HG02588 (cell line): ENCODE data around the gene IMMP2L.

ENCODE experiments used
- ATAC-seq: cut with Tn5 transposase; IDR thresholded peaks from one replicate; pipeline ENCODE4 v1.9.1; 2021; ENCODE audit warnings: mild to moderate bottlenecking, moderate library complexity; ENCODE audit not compliant: unreplicated experiment

The IMMP2L gene

GRCh38 chr7:111057066-111057465, 505.2 kb downstream of the IMMP2L start:
- ATAC-seq: no peak

DNA sequence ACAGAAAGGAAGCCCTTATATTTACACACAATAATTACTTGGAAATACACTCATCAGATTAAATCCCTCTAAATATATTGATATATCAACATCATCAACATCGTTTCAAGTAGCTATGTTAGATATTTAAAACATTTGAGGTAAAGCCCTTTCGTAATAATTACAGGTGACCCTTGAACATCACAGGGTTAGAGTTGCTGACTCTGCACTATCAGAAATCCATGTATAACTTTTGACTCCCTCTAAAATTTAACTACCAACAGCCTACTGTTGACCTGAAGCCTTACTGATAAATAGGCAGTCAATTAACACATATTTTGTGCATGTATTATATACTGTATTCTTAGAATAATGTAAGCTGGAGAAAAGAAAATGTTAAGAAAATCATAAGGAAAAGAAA, 505.9 kb downstream of the IMMP2L start:
- ATAC-seq: no peak

GRCh38 chr7:111053035-111053434, 509.3 kb downstream of the IMMP2L start:
- ATAC-seq: no peak

GRCh38 chr7:111051832-111052231, 510.5 kb downstream of the IMMP2L start:
- ATAC-seq: no peak

DNA sequence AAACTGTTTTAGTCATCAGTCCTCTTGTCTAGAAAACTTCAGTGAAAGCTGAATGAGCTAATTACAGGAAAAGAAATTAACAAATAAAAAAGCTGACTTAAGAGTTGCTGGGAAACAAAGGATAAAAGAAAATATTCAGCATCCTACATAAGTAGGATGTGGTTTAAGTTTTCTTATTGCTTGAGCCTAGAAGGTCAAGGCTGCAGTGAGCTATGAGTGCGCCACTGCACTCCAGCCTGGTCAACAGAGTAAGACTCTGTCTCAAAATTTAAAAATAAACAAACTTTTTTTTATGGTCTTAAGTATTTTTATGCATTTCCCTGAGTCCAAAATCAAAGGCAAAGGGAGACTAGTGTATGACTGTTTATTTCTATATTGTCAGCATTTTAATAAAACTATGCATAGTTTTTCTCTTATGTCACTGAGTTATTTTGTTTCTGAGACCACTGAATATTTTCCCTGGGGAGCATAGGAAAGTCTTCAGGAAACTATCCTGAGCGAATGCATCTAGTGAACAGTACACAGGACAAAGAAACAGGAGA, 511.3 kb downstream of the IMMP2L start:
- no peak for ATAC-seq

DNA sequence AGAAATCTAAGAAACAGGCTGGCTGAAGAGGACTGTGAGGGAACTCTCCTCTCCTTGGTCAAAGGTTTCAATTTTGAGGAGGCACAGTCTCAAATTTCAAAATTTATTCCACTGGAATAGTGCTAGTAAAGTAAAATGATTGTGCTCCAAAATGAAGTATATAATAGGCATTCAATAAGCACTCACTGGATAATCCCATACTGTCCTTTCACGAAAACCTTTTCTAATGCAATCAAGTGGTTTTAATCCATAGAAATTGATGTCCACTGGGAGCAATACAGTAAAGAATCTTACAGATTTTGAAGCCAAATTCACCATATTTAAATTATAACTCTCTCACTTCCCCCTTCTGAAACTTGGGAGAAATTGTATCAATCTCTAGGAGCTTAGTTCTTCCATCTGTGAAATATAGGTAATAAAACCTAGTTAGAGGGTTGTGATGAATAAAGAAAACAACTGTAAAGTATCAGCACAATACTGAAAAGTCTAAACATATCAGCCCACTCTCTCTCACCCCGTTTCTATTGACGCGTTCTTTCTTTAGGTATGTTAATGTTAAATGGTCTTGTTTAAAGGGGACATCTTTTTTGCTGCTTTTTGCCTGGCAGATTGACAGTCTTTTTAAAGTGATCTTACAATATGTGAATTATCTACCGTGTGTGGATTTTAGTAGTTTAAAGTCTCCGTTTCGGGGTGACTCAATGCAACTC, 512.2 kb downstream of the IMMP2L start:
- no peak for ATAC-seq

GRCh38 chr7:111047595-111047994, 514.7 kb downstream of the IMMP2L start:
- no peak for ATAC-seq

GRCh38 chr7:111045449-111045848, 516.8 kb downstream of the IMMP2L start:
- ATAC-seq: no peak

GRCh38 chr7:111043561-111043960, 518.7 kb downstream of the IMMP2L start:
- ATAC-seq: peak; percentile 75

GRCh38 chr7:111042842-111043241, 519.5 kb downstream of the IMMP2L start:
- ATAC-seq: no peak

DNA sequence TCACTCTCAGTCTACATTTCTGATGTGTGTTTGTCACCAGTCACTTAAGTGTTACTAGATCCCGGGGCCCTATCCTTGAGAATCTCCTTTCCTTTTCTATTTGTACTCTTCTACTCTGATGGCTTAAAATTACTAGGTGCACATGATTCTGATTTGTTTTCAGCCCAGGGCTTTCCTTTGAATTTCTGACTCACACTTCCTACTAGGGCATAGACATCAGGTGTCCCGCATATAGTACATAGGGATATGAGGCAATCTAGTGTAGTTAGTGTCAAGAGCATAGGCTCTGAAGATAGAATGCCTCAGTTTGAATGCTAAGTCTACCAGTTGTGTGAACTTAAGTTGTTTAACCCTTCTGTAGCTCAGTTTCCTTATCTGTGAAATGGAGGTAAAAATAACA, 520.7 kb downstream of the IMMP2L start:
- no peak for ATAC-seq

DNA sequence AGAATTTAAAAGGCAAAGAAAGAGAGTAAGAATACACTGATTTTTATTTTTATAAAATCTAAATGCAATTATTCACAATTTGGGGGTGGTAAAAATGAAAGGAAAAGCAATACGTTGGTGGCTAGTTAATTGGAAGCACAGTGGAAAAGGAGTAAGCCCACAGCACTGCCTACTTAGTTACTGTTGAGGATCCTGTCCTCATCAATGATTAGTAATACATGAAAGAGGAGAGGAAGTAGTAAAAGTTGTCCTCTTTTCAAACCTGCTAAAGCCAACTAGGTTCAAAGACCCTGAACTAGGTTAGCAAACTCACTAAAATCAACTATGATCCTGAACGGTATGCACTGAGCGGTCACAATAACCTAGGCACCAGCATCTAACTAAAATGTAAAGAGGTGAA, 524.1 kb downstream of the IMMP2L start:
- ATAC-seq: no peak

- ATAC-seq: no peak
Measured at GRCh38 chr7:111031916-111032315, 530.4 kb downstream of the IMMP2L start.

GRCh38 chr7:111030336-111030735, 532.0 kb downstream of the IMMP2L start:
- ATAC-seq: no peak

DNA sequence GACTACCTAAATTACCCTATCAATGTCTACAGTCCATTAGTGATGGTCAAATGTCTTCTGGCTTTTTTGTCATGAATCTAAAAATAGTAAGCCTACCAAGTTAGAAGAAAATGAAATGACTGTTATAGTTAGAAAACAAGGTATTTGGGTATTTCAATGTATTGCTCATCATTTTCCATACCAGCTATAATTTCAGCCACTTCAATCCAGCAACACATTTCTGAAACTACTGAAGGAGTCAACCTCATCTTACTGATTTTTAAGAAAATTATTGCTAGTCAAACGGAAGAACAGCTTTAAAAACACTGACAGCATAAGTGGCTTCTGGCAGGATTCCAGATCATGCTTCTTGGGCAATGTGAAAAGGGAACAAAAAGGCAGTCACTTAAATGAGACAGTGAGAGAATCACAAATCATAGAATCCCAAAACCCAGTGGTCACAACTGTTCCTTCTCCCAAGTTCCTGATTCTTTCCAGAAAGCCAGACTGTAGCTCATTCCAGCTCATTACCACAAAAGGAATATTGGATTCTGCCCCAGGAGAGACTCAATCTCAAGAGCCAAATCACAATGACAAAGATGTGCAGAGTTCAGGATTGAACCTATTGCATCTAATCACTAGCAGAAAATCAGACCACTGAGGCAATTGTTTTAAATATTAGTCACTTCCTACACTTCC, 532.6 kb downstream of the IMMP2L start:
- peak; percentile 51 for ATAC-seq

DNA sequence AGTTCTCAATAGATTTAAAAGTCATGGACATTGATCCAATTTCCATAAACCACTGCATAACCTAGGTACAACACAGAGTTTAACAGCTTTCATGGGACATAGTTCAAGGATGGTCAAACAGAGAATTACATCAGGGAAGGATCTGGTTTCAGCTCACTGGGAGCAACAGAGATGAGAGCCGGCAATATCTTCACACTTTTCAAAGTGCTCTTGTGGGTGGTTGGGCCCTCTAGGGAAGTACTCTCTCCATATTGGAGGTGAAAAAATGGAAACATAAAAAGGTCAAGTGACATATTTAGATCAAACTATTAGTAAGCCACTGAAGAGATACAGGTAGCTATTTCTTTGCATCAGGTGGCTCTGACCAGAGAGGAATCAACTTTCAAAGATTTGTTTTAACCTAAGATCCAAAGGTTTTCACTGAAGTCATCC, 533.1 kb downstream of the IMMP2L start:
- ATAC-seq: peak; percentile 10

DNA sequence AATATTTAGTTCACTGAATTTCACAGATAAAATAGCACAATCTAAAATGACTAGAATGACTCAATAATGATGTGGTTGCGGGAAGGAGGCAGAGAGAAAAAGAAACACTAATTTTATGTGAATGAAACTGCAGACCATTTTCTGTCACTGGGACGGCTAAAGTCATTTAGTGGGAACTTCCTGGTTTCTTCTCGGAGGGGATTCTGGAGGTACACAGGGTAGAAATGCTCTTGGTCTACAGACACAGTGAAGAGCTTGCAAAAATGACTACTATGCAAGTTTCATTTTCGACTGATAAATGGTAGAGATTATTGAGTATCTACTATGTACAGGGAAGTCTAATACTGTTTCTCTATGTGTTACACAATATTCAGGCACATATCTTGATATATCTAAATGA, 534.9 kb downstream of the IMMP2L start:
- ATAC-seq: no peak

- ATAC-seq: no peak
Measured at GRCh38 chr7:111026806-111027205, 535.5 kb downstream of the IMMP2L start.

DNA sequence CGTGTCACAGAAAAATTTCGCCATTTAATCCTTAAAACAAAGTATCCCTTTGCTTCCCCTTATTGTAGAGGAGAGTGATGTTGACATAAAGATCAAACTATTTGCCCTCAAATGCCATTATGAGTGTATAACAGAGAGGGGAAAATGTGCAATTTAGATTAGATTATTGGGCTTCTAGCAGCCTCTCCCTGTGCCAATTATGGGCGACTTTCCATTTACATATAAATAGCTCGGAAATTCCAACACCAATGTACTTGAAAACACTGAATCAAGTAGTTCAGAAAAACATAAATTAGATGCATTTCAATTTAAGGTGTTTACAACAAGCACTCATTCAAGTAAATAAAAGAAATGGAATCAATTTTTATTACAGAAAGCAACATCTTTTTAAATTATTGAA, 535.9 kb downstream of the IMMP2L start:
- ATAC-seq: no peak

- ATAC-seq: peak; percentile 55
Measured at GRCh38 chr7:111025006-111025405, 537.3 kb downstream of the IMMP2L start.

GRCh38 chr7:111018960-111019736, 543.1 kb downstream of the IMMP2L start:
- no peak for ATAC-seq

DNA sequence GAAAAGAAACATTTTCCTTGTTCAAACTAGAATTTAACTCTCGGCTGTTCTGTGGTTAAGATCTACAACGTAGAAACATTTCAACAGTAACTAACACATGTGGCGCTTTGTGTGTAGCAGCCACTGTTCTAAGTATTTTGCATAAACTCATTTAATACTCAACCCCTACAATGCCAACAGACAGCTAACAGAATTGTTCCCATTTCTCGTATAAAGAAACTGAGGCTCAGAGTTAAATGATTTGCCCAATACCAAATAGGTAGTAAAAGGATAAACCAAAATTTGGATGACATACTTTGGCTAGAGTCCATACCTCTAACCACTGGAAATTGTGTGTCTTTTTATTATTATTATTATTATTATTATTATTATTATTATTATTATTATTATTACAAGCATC, 543.8 kb downstream of the IMMP2L start:
- ATAC-seq: no peak
